HepG2 (cell line): ENCODE results near the gene KRTAP1-5. TPM values are rescaled to one million over a fixed set of nuclear protein-coding genes. Genes with fewer than 3 reads are reported as not detected.
A peak's percentile ranks its signal among the peaks of the same experiment; 100 is the strongest.

ENCODE experiments used
- DBP ChIP-seq: sonication (generic); formaldehyde crosslinking; IDR thresholded peaks from 2 replicates; pipeline ENCODE4 v1.4.0; 2020; ENCODE audit warnings: missing genetic modification reagents; ENCODE audit errors: not compliant biosample characterization
- ELF4 ChIP-seq: sonication (generic); formaldehyde crosslinking; IDR thresholded peaks from 2 replicates; pipeline ENCODE4 v1.5.0; 2020; ENCODE audit warnings: missing genetic modification reagents, mild to moderate bottlenecking, moderate library complexity, borderline replicate concordance
- ESRRA ChIP-seq: sonication (generic); formaldehyde crosslinking; IDR thresholded peaks from 2 replicates; pipeline ENCODE4 v1.5.1; 2020; ENCODE audit warnings: mild to moderate bottlenecking, low read depth, missing genetic modification reagents
- HMG20A ChIP-seq: IDR thresholded peaks from 2 replicates; pipeline ENCODE4 v1.6.1; 2016; ENCODE audit warnings: borderline replicate concordance
- KLF16 ChIP-seq, 2 experiments: sonication (generic) in 1 of 2; formaldehyde crosslinking in 1 of 2; IDR thresholded peaks; 2 replicates each; pipeline versions ENCODE4 v1.6.1 to v1.8.0; 2016 to 2023; ENCODE audit warnings: missing genetic modification reagents in 2 of 2, missing compliant biosample characterization in 1 of 2
- MAFF ChIP-seq: IDR thresholded peaks from 2 replicates; pipeline ENCODE4 v1.6.1; 2011; ENCODE audit warnings: low read depth, low read length, improper control_type of control experiment
- MEIS1 ChIP-seq: sonication (generic); formaldehyde crosslinking; IDR thresholded peaks from 2 replicates; pipeline ENCODE4 v1.9.0; 2021; ENCODE audit warnings: mild to moderate bottlenecking, missing genetic modification reagents, moderate library complexity, borderline replicate concordance
- PLSCR1 ChIP-seq: sonication (generic); formaldehyde crosslinking; IDR thresholded peaks from 2 replicates; pipeline ENCODE4 v1.5.0; 2020; ENCODE audit warnings: missing genetic modification reagents, mild to moderate bottlenecking, borderline replicate concordance
- POLR2AphosphoS5 ChIP-seq: IDR thresholded peaks from 2 replicates; pipeline ENCODE4 v1.6.1; 2012; ENCODE audit warnings: low read depth, low read length
- SRSF1 ChIP-seq: fragments of 200-400 bp; formaldehyde crosslinking; optimal IDR thresholded peaks from 2 replicates; pipeline ENCODE3; 2017; ENCODE audit warnings: mild to moderate bottlenecking, low read depth, low read length, moderate library complexity
- TBP ChIP-seq: sonication (generic); formaldehyde crosslinking; IDR thresholded peaks from 2 replicates; pipeline ENCODE4 v1.5.0; 2020; ENCODE audit warnings: missing genetic modification reagents
- TFDP1 ChIP-seq: IDR thresholded peaks from 2 replicates; pipeline ENCODE4 v1.6.1; 2016; ENCODE audit warnings: missing compliant biosample characterization, missing genetic modification reagents, borderline replicate concordance
- TFDP2 ChIP-seq: sonication (generic); formaldehyde crosslinking; IDR thresholded peaks from 2 replicates; pipeline ENCODE4 v1.4.0; 2020; ENCODE audit warnings: missing genetic modification reagents
- ZBTB26 ChIP-seq: IDR thresholded peaks from 2 replicates; pipeline ENCODE4 v1.6.1; 2016; ENCODE audit warnings: missing compliant biosample characterization, missing genetic modification reagents, borderline replicate concordance
- ZFP36L2 ChIP-seq: sonication (generic); formaldehyde crosslinking; IDR thresholded peaks from 2 replicates; pipeline ENCODE4 v1.4.0; 2020; ENCODE audit warnings: missing genetic modification reagents
- ZNF12 ChIP-seq: sonication (generic); formaldehyde crosslinking; IDR thresholded peaks from 2 replicates; pipeline ENCODE4 v1.5.0; 2020; ENCODE audit warnings: missing genetic modification reagents
- ZNF205 ChIP-seq: IDR thresholded peaks from 2 replicates; pipeline ENCODE4 v1.6.1; 2018; ENCODE audit warnings: missing biosample characterization, missing genetic modification reagents
- ZNF292 ChIP-seq: sonication (generic); formaldehyde crosslinking; IDR thresholded peaks from 2 replicates; pipeline ENCODE4 v1.8.1; 2022; ENCODE audit warnings: mild to moderate bottlenecking, low read depth, missing genetic modification reagents, borderline replicate concordance
- ZNF414 ChIP-seq: sonication (generic); formaldehyde crosslinking; IDR thresholded peaks from 2 replicates; pipeline ENCODE4 v1.5.0; 2020; ENCODE audit warnings: missing genetic modification reagents
- ZNF496 ChIP-seq: sonication (generic); formaldehyde crosslinking; IDR thresholded peaks from 2 replicates; pipeline ENCODE4 v1.8.1; 2023; ENCODE audit warnings: mild to moderate bottlenecking, moderate library complexity, missing genetic modification reagents; ENCODE audit not compliant: insufficient replicate concordance
- ZNF550 ChIP-seq: sonication (generic); formaldehyde crosslinking; IDR thresholded peaks from 2 replicates; pipeline ENCODE4 v1.4.0; 2020; ENCODE audit warnings: mild to moderate bottlenecking, missing genetic modification reagents, borderline replicate concordance
- ZNF619 ChIP-seq: sonication (generic); formaldehyde crosslinking; IDR thresholded peaks from 2 replicates; pipeline ENCODE4 v1.4.0; 2020; ENCODE audit warnings: mild to moderate bottlenecking, missing genetic modification reagents
- ZSCAN5A ChIP-seq: sonication (generic); formaldehyde crosslinking; IDR thresholded peaks from 2 replicates; pipeline ENCODE4 v1.8.0; 2022; ENCODE audit warnings: mild to moderate bottlenecking, missing genetic modification reagents, borderline replicate concordance
- polyA plus RNA-seq, 8 experiments: library from polyadenylated mRNA; depleted of rRNA in 3 of 8; stranded (reverse) in 7 of 8; unstranded in 1 of 8; fragments of >200 nt; fragmentation: Illumina TruSeq in 4 of 8; extraction: Trizol in 4 of 8; gene quantifications; 2 replicates each; pipeline versions ENCODE4 v1.2.1 to v1.2.3, GENCODE V29; 2011 to 2016; ENCODE audit warnings: low read depth in 4 of 8, missing spikeins in 1 of 8, mixed read lengths in 1 of 8; ENCODE audit not compliant: insufficient read depth in 1 of 8
- total RNA-seq, 5 experiments: library from RNA; depleted of rRNA; stranded (reverse); fragments of >200 nt; fragmentation: Illumina TruSeq; extraction: Trizol; gene quantifications; 2 replicates each; pipeline ENCODE4 v1.2.3, GENCODE V29; 2016; ENCODE audit warnings: low read depth in 1 of 5

Gene KRTAP1-5
- total and polyA plus RNA-seq, 2 of the 13 experiments (the other 11 are each of a cell fraction or from before 2014, with no cell fraction given): 0.09 TPM; not detected in 1

- no peak for TF ChIP-seq ZFP36L2 (CRISPR knock-in tag)
- no peak for TF ChIP-seq MEIS1 (CRISPR knock-in tag)
- TF ChIP-seq KLF16 (CRISPR knock-in tag; IDR thresholded peaks at IDR 0.05): peak in 1 of 2 experiments; percentile 66; a peak in 2 of 4 replicates
- TF ChIP-seq PLSCR1 (CRISPR knock-in tag): no peak
- no peak for TF ChIP-seq ZNF292 (CRISPR knock-in tag)
- TF ChIP-seq ZNF550 (CRISPR knock-in tag): no peak
- TF ChIP-seq ZBTB26 (CRISPR knock-in tag): no peak
- TF ChIP-seq ZNF619 (CRISPR knock-in tag): no peak
- no peak for TF ChIP-seq TBP (CRISPR knock-in tag)
- TF ChIP-seq DBP: no peak
- peak; percentile 47; the same call in 1 of the 2 replicates for TF ChIP-seq ZNF12 (CRISPR knock-in tag)
- peak; percentile 96; the same call in 1 of the 2 replicates for TF ChIP-seq HMG20A (CRISPR knock-in tag)
- no peak for TF ChIP-seq ELF4 (CRISPR knock-in tag)
- TF ChIP-seq ZNF496 (CRISPR knock-in tag): no peak
- TF ChIP-seq POLR2AphosphoS5: no peak
- no peak for TF ChIP-seq TFDP1 (CRISPR knock-in tag)
- no peak for TF ChIP-seq ZSCAN5A (CRISPR knock-in tag)
- TF ChIP-seq MAFF: no peak
- TF ChIP-seq SRSF1: no peak
- no peak for TF ChIP-seq ZNF414
- TF ChIP-seq ZNF205 (CRISPR knock-in tag): no peak
- TF ChIP-seq ESRRA (CRISPR knock-in tag): no peak
- no peak for TF ChIP-seq TFDP2 (CRISPR knock-in tag)
Observed at GRCh38 chr17:41009301-41009760, 17.7 kb downstream of the KRTAP1-5 start (continued).
